GM12801 (cell line): ENCODE results near the gene SF3A2.

ENCODE experiments used
- TF ChIP-seq, protein P1 (sequence below): IDR thresholded peaks from one replicate; pipeline ENCODE4 v1.5.1; 2011; ENCODE audit warnings: control low read depth; ENCODE audit not compliant: insufficient read length; ENCODE audit errors: extremely low read depth

Gene SF3A2

DNA sequence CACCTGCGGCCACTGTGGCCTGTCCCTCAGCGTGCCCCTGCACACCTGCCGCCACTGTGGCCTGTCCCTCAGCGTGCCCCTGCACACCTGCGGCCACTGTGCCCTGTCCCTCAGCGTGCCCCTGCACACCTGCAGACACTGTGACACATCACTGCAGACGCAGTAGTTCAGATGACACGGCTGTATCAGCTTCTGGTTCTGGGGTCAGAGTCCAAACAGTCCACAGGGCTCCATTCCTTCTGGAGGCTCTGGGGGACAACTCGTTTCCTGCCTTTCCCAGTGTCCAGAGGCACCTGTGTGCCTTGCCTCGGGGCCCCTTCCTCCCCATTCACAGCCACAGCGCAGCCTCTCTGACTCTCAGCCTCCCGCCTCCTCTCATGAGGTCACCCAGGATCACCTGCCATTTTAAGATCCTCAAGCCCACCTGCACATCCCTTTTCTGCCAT, 5.5 kb downstream of the SF3A2 start:
- TF ChIP-seq, protein P1, sequence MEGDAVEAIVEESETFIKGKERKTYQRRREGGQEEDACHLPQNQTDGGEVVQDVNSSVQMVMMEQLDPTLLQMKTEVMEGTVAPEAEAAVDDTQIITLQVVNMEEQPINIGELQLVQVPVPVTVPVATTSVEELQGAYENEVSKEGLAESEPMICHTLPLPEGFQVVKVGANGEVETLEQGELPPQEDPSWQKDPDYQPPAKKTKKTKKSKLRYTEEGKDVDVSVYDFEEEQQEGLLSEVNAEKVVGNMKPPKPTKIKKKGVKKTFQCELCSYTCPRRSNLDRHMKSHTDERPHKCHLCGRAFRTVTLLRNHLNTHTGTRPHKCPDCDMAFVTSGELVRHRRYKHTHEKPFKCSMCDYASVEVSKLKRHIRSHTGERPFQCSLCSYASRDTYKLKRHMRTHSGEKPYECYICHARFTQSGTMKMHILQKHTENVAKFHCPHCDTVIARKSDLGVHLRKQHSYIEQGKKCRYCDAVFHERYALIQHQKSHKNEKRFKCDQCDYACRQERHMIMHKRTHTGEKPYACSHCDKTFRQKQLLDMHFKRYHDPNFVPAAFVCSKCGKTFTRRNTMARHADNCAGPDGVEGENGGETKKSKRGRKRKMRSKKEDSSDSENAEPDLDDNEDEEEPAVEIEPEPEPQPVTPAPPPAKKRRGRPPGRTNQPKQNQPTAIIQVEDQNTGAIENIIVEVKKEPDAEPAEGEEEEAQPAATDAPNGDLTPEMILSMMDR = no peak

DNA sequence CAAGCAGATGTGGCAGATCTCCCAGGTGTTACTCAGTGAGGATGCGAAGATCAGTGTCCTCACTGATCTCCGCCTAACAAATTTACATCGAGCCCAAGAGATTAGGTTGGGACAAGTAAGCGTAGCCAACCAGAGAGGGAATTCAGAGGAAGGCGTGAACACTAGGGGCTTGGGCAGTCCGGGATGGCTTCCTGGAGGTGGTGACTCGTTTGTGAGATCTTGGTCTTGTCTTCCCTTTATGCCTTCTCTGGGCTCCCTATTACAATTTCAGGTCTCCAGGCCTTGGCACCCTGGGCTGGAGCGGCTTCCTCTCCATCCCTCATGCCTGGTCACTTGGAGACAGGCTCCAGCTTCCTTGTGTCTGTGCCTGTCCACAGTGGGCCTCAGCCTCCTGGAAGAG, 6.2 kb downstream of the SF3A2 start:
- TF ChIP-seq, protein P1 = no peak

DNA sequence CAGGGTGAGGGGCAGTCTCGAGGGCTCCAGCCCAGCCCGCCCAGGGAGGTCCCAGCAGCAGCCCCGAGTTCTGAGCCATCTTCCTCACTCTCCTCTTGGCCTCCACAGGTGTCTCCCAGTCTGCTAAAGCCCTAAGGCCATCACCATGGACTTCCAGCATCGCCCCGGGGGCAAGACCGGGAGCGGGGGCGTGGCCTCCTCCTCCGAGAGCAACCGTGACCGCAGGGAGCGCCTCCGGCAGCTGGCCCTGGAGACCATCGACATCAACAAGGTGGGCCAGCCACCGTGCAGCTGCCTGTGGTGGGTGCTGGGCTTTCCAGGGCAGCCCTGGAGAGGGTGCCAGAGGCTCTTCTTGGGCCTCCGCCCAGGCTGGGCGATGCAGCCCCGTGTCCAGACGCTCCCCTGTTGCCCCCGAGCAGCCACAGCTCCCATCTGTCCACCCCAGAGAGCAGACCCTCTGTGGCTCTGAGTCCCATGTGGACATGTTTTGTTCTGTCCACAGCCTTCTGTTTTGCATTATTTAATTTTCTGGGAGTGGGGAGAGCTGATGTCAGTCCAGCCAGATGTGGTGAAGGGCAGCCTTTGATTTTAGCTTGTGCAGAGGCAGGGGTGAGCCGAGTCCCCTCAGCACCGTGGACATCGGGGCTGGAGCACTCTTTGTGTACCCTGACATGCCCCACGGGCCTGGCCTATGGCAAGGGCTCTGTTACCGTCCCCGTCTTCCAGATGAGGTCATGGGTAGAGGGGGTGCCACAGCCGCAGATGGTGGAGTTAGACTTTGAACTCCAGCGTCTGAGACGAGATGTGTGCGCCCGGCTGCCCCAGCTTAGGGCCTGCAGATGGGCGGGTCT, 6.9 kb downstream of the SF3A2 start:
- TF ChIP-seq, protein P1 = no peak

DNA sequence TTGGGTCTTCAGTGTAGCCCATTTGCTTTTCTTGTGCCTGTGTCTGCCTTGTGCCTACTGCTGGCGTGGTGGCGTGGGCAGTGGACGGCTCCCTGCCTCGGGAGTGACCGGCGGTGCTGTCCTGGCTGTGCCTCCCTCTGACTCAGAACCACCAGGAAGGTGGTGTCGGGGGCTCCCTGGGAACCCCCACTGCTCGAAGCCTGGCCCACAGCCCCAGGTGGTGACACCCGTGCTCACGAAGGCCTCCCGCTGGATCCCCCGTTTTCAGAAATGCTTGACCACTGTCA, 7.4 kb downstream of the SF3A2 start:
- TF ChIP-seq, protein P1 = no peak

DNA sequence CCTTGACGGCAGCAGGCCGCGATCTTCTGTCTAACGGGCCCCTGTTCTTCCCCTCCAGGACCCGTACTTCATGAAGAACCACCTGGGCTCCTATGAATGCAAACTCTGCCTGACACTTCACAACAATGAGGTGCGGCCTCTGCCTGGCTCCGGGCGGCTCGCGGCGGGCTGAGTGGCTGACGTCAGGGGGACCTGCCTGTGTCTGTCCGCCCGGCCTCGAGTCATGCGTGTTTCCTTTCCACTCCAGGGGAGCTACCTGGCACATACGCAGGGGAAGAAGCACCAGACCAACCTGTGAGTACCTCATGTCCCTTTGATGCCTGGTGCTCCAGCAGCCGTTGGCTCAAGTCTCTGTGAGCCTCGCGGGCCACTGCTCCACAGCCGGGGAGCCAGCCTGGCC, 7.9 kb downstream of the SF3A2 start:
- TF ChIP-seq, protein P1 = no peak

DNA sequence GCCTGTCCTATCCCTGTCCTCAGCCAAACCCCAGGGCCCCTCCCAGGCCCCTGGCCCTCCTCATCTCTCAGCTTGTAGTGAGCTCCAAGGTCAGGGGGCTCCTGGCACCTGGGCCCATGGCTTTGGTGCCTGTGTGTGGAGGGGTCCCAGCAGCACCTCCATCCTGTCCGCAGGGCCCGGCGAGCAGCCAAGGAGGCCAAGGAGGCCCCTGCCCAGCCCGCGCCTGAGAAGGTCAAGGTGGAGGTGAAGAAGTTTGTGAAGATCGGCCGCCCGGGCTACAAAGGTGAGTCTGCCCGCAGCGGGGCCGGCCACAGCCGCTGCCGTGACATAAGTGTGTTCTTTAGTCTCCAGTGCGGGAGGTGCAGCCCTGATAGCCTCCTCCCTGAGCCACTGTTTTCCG, 8.6 kb downstream of the SF3A2 start:
- TF ChIP-seq, protein P1 = no peak

DNA sequence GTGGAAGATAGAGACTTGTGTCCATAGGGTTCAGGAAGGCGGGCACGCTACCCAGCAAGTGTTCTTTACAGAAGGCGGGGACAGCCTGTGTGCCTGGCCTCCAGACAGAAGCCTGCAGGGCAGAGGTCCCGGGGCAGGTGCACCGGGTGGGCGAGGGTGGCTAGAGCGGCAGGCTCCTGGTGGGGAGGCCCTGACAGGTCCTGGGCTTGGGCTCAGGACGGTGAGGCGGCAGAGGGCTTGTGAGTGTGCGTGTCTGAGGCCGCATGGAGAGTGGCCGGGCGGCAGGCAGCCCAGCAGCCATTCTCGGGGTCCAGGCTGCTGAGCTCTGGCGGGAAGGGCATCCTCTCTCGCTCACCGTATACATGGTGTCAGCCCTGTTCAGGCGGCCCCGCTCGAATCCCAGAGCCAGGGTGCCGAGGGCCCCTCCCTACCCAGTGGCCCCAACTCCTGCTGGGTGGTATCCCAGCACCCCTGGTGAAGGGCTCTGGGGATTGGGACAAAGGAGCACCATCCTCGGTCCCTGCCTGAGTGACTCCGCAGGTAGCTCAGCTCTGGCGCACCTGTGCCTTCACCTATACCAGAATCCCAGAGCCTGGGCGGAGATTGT, 9.5 kb downstream of the SF3A2 start:
- TF ChIP-seq, protein P1 = no peak
